Epithelial cell of proximal tubule (primary cell): ENCODE data around the gene TEX54. TPM values are rescaled to one million over a fixed set of nuclear protein-coding genes. Genes with fewer than 3 reads are reported as not detected.

Source experiments
- DNase-seq: peaks from one replicate; pipeline ENCODE4 v3.0.0-alpha.2; 2011; ENCODE audit warnings: low read depth
- H3K4me3 ChIP-seq: 2 replicates; pipeline ENCODE4 v1.5.1; 2011; ENCODE audit warnings: low read depth, mild to moderate bottlenecking, low read length
- total RNA-seq: library from RNA; depleted of rRNA; stranded (reverse); fragments of >200 nt; gene quantifications from 2 replicates; pipeline ENCODE4 v1.2.3, GENCODE V29; 2015
- TF ChIP-seq, protein P1 (sequence below): conservative IDR thresholded peaks from 2 replicates; pipeline ENCODE4 v1.5.1; 2012; ENCODE audit warnings: low read depth, mild to moderate bottlenecking, low read length

TEX54 gene
- total RNA-seq, 1 donor from 2014 or later = not detected

DNA sequence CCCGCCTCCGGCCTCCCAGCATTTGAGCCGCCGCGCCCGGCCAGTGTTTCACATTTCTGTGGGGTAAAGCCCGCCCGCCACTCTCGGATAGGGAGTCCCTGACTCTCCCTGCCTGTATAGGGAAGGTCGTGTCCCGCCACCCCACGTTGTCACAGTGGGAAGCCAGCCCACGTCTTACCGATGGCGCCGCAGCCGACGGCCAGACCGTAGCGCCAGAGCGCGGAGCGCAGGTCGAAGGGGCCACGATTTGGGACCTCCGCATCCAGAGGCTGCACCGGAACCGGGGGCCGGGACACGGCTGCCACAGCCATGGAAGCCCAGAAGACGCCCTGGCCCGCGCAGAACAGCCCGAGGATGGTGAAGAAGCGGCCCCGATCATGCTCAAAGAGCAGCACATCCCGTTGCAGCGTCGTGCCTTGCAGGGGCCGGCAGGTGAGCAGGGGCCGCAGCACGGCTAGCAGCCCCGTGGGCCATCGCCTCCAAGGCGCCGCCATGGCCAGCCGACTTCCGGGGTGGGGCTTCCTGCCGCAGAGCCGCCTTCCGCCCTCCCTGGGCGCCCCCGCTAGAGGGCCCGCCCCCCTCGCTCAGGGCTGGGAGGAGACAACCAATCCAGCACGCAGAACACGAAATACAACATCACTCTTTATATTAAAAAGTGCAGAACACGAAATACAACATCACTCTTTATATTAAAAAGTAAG, 41.0 kb downstream of the TEX54 start, which contains the start of gene TMEM223:
Gene TMEM223, minus strand, starts transcription at position 506 of the 701 bp plus-strand sequence. Its CDS starts 12 bp downstream, at position 494.
- H3K4me3 ChIP-seq = peak within 1 kb of the TSS; percentile 95
- TF ChIP-seq, protein P1, sequence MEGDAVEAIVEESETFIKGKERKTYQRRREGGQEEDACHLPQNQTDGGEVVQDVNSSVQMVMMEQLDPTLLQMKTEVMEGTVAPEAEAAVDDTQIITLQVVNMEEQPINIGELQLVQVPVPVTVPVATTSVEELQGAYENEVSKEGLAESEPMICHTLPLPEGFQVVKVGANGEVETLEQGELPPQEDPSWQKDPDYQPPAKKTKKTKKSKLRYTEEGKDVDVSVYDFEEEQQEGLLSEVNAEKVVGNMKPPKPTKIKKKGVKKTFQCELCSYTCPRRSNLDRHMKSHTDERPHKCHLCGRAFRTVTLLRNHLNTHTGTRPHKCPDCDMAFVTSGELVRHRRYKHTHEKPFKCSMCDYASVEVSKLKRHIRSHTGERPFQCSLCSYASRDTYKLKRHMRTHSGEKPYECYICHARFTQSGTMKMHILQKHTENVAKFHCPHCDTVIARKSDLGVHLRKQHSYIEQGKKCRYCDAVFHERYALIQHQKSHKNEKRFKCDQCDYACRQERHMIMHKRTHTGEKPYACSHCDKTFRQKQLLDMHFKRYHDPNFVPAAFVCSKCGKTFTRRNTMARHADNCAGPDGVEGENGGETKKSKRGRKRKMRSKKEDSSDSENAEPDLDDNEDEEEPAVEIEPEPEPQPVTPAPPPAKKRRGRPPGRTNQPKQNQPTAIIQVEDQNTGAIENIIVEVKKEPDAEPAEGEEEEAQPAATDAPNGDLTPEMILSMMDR = no peak
- no peak for DNase-seq

DNA sequence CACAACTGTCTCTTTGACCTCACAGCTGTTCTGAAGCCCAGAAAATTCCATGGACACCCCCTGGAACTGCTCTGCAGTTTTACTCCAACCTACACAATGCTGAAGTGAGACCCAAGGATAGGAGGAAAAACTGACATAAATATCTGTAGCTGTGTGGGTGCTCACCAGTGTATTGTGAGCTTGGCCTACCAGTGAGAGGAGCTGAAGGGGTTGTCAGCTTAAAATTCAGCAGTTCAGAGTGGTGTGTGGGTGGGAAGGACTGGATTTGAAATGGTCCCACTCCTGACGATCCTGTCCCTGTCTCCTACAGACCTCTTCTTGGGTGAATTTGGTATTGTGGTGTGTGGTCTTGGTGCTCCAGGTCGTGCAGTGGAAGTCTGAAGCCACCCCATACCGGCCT, 43.1 kb downstream of the TEX54 start:
- TF ChIP-seq, protein P1 = no peak
- no peak for DNase-seq
- H3K4me3 ChIP-seq = no peak overlapping the region

DNA sequence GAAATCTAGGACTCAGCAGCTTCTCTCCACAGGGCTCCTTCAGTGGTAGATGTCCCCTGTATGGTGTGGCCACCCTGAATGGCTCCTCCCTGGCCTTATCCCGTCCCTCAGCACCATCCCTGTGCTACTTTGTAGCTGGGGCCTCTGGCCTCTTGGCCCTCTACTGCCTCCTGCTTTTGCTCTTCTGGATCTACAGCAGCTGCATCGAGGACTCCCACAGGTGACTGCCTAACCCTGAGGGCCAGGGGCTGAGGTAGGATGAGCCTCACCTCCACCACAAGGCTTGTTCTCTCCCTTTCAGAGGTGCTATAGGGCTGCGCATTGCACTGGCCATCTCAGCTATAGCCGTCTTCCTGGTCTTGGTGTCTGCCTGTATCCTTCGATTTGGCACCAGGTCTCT, 43.6 kb downstream of the TEX54 start:
- DNase-seq = no peak
- no peak overlapping the region for H3K4me3 ChIP-seq

DNA sequence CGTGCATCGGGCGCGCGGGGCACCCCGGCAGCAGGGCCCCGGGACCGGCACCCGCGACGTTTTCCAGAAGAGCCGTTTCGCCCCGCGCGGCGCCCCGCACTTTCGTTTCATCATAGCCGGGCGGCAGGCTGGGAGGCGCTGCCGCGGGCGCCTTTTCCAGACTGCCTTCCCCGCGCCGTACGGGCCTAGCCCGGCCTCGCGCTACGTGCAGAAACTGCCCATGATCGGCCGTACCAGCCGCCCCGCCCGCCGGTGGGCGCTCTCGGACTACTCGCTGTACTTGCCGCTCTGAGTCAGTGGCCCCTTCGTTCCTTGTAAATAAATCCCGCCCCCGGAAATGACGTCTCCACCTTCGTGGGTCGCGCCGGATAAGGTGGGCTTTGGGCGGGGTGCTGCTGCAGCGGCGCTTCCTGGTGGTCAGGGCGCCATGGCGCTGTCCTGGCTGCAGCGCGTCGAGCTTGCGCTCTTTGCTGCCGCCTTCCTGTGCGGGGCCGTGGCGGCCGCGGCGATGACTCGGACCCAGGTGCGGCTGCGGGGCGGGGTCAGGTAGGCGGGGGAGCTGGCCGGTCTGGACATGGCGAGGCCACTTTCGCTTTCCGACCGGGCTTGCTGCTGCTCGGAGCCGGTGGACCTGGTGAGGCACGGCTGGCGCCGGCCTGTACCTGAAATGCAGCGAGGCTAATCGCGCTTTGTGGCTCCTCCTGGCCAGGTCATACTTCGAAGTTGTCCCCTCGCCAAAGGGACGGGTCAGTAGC, 45.5 kb downstream of the TEX54 start, which contains the start of gene TMEM179B:
Gene TMEM179B, plus strand, starts transcription at position 398 of the 755 bp plus-strand sequence. Its CDS starts 30 bp downstream, at position 428.
- peak; percentile 69 for DNase-seq
- TF ChIP-seq, protein P1 = peak; percentile 63
- H3K4me3 ChIP-seq = peak within 1 kb of the TSS; percentile 93

More for the DNA sequence above, 43.6 kb downstream of the TEX54 start:
- TF ChIP-seq, protein P1 = no peak

DNA sequence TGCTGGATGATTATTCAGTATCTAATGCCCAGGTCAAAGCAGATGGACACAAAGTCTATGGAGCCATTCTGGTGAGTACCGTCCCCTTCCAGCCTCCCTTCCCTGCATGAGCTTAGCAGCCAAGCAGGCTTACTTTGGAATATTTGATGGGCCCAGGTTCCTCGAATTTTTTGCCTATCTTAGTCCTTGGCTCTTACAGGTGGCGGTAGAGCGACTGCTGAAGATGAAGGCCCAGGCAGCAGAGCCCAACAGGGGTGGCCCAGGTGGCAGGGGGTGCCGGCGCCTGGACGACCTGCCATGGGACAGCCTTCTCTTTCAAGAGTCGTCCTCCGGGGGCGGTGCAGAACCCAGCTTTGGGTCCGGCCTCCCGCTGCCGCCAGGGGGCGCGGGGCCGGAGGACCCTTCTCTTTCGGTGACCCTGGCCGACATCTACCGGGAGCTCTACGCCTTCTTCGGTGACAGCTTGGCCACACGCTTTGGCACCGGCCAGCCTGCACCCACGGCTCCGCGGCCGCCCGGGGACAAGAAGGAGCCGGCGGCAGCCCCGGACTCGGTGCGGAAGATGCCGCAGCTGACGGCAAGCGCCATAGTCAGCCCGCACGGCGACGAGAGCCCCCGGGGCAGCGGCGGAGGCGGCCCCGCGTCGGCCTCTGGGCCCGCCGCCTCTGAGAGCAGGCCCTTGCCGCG, 46.2 kb downstream of the TEX54 start:
- peak overlapping the region; percentile 93 for H3K4me3 ChIP-seq
- TF ChIP-seq, protein P1 = peak; percentile 93
- DNase-seq = no peak

DNA sequence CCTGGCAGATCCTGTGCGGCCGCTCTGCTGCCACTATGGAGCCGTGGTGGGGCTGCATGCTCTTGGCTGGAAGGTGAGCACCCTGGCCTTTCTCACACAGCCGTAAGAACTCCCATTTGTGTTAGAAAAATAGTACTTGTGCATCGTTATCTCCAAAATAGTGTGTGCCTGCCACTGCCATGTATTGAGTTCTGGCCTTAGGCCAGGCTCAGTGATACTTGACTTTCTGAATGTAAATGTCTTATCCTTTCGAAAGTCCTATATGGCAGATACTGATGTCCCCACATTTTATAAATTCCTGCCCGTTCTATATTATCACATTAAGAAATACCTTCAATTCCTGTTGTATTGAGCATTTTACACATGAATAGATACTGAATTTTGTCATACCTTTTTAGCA, 49.9 kb downstream of the TEX54 start:
- H3K4me3 ChIP-seq = no peak overlapping the region
- TF ChIP-seq, protein P1 = no peak
- no peak for DNase-seq

Other genes starting within 250 kb of the TEX54 start
- gene TUT1, start 241.3 kb downstream of the TEX54 start, total RNA-seq = 9.4 and 10.1 TPM in 2 replicates
- 109 and 153 TPM in 2 replicates for gene MTA2, start 231.0 kb downstream of the TEX54 start, total RNA-seq
- 29.7 and 31.8 TPM in 2 replicates for gene EML3, start 220.1 kb downstream of the TEX54 start, total RNA-seq
- gene ROM1, start 219.6 kb downstream of the TEX54 start, total RNA-seq = 1.2 and 1.4 TPM in 2 replicates
- gene B3GAT3, start 210.9 kb downstream of the TEX54 start, total RNA-seq = 43.6 and 67.7 TPM in 2 replicates
- gene GANAB, start 186.2 kb downstream of the TEX54 start, total RNA-seq = 191 and 281 TPM in 2 replicates
- gene INTS5, start 179.5 kb downstream of the TEX54 start, total RNA-seq = 19.4 and 26.5 TPM in 2 replicates
- gene C11orf98, start 167.6 kb downstream of the TEX54 start, total RNA-seq = 125 and 129 TPM in 2 replicates
- gene CSKMT, start 167.5 kb downstream of the TEX54 start, total RNA-seq = 21.0 and 26.3 TPM in 2 replicates
- gene UQCC3, start 161.2 kb downstream of the TEX54 start, total RNA-seq = 18.6 and 27.9 TPM in 2 replicates
- 2.2 and 3.0 TPM in 2 replicates for gene LBHD1, start 160.6 kb downstream of the TEX54 start, total RNA-seq
- 162 and 235 TPM in 2 replicates for gene UBXN1, start 153.8 kb downstream of the TEX54 start, total RNA-seq
- gene LRRN4CL, start 143.3 kb downstream of the TEX54 start, total RNA-seq = not detected in 2 replicates
- 42.1 and 96.6 TPM in 2 replicates for gene BSCL2, start 125.4 kb downstream of the TEX54 start, total RNA-seq
- gene GNG3, start 125.2 kb downstream of the TEX54 start, total RNA-seq = not detected in 2 replicates
- gene HNRNPUL2, start 105.4 kb downstream of the TEX54 start, total RNA-seq = 8.0 and 8.5 TPM in 2 replicates
- 35.7 and 39.1 TPM in 2 replicates for gene TTC9C, start 104.4 kb downstream of the TEX54 start, total RNA-seq
- gene ZBTB3, start 78.7 kb downstream of the TEX54 start, total RNA-seq = 10.6 and 16.8 TPM in 2 replicates
- 88.2 and 137 TPM in 2 replicates for gene POLR2G, start 71.3 kb downstream of the TEX54 start, total RNA-seq
- gene TAF6L, start 61.4 kb downstream of the TEX54 start, total RNA-seq = 12.4 and 26.8 TPM in 2 replicates
- gene TMEM179B, start 45.4 kb downstream of the TEX54 start, total RNA-seq = 52.8 and 97.7 TPM in 2 replicates
- gene TMEM223, start 40.8 kb downstream of the TEX54 start, total RNA-seq = 51.1 and 58.9 TPM in 2 replicates
- gene NXF1, start 27.4 kb downstream of the TEX54 start, total RNA-seq = 49.4 and 56.3 TPM in 2 replicates
- gene STX5, start 790 bp downstream of the TEX54 start, total RNA-seq = 21.2 and 28.6 TPM in 2 replicates
- 55.3 and 87.4 TPM in 2 replicates for gene WDR74, start 6.7 kb upstream of the TEX54 start, total RNA-seq
- gene SLC3A2, start 48.1 kb upstream of the TEX54 start, total RNA-seq = 97.4 and 219 TPM in 2 replicates
- gene CHRM1, start 88.5 kb upstream of the TEX54 start, total RNA-seq = not detected in 2 replicates
- not detected in 2 replicates for gene SLC22A6, start 152.1 kb upstream of the TEX54 start, total RNA-seq
- not detected in 2 replicates for gene SLC22A8, start 183.0 kb upstream of the TEX54 start, total RNA-seq